Thyroid gland (tissue), 4 donors: ENCODE measurements around the gene NLK.

Source experiments
- POLR2A ChIP-seq, 2 donors: fragments of 450-650 bp; IDR thresholded peaks; one replicate each; pipeline ENCODE4 v1.6.1; 2017; ENCODE audit warnings: antibody characterized with exemption in 2 of 2, mild to moderate bottlenecking in 2 of 2, moderate library complexity in 1 of 2
- TF ChIP-seq, protein P1 (sequence below), 6 experiments: fragments of 200-600 bp in 3 of 6; fragments of 450-650 bp in 3 of 6; sonication (generic) in 3 of 6; IDR thresholded peaks; one replicate each; pipeline ENCODE4 v1.5.1; 2016 to 2019; ENCODE audit warnings: antibody characterized with exemption in 6 of 6, mild to moderate bottlenecking in 2 of 6, inconsistent platforms in 1 of 6, moderate library complexity in 1 of 6

DNA sequence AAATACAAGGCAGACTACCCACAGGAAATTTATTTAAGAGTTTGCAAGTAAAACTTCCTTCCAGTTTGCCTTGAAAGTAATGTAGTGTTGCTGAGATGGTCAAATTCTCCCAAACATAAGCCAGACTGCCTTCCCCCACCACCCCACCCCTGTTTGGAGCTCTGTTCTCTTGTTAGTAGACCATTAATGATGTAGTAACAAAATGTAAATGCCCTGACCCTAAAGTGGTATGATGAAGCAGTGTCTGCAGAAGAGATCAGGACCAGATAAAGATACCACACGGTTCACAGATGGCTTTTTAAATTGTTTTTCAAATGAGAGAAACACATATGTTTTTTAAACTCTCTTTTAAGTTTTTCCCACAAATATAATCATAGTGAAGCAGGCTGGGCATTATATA is 140.1 kb downstream of the NLK start:
- TF ChIP-seq, protein P1, sequence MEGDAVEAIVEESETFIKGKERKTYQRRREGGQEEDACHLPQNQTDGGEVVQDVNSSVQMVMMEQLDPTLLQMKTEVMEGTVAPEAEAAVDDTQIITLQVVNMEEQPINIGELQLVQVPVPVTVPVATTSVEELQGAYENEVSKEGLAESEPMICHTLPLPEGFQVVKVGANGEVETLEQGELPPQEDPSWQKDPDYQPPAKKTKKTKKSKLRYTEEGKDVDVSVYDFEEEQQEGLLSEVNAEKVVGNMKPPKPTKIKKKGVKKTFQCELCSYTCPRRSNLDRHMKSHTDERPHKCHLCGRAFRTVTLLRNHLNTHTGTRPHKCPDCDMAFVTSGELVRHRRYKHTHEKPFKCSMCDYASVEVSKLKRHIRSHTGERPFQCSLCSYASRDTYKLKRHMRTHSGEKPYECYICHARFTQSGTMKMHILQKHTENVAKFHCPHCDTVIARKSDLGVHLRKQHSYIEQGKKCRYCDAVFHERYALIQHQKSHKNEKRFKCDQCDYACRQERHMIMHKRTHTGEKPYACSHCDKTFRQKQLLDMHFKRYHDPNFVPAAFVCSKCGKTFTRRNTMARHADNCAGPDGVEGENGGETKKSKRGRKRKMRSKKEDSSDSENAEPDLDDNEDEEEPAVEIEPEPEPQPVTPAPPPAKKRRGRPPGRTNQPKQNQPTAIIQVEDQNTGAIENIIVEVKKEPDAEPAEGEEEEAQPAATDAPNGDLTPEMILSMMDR (IDR thresholded peaks at IDR 0.05) = no peak
- no peak for TF ChIP-seq POLR2A (IDR thresholded peaks at IDR 0.05)
